ENCODE results near the gene PRM2. TPM values are rescaled to one million over a fixed set of nuclear protein-coding genes. Genes with fewer than 3 reads are reported as not detected.
"Not testable (repeated sequence)": the region's sequence is repeated elsewhere in the genome, so short reads cannot be mapped to it uniquely, and the experiment has no call there.

PRM2 gene
- polyA plus RNA-seq, 5 donors: not detected

DNA sequence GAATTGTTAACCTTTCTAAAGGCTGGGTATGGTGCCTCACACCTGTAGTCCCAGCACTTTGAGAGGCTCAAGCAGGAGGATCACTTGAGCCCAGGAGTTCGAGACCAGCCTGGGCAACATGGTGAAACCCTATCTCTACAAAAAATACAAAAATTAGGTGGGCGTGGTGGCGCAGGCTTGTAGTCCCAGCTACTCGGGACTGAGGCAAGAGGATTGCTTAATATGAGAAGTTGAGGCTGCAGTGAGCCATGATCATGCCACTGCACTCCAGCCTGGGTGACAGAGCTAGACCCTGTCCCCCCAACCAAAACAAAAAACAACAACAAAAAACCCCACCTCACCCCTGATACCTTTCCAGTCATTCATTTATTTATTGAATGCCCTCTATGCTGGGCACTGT lies 13.4 kb upstream of the PRM2 start:
- not testable (repeated sequence) for DNase-seq

DNA sequence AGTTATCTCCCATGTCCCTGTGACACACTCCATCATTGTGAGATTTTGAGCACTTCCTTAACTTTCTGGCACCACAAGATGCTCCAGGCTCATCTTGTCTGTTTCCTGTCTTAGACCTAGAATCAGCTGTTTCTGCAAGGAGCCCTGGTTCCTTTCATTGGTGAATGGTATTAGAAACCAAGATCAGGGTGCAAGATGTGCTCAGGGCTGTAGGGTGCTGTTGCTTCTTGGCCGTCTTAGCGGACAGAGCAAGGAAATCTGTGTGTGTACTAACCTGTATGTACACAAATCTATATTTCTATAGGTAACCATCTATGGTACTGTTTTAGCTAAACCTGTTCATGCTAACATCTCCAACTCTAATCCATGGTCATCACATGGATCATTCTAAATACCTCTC lies 12.9 kb upstream of the PRM2 start:
- no peak for DNase-seq

DNA sequence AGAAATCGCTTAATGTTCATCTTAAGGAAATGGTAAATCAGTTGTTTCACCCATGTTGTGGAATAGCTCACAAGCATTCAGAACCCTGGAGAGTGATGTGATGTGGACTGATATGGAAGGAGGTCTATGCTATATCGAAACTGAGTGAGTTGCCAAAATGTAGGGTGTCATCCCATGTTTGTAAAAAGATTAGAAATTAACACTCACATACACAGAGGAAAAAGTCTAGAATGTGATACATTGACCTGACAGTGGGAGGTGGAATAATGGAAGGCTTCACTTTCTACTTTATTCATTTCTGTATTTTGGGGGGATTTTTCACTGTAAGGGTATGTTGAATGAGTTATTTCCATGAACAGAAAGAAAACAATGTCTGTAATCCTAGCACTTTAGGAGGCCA lies 9.6 kb upstream of the PRM2 start:
- no peak for DNase-seq

DNA sequence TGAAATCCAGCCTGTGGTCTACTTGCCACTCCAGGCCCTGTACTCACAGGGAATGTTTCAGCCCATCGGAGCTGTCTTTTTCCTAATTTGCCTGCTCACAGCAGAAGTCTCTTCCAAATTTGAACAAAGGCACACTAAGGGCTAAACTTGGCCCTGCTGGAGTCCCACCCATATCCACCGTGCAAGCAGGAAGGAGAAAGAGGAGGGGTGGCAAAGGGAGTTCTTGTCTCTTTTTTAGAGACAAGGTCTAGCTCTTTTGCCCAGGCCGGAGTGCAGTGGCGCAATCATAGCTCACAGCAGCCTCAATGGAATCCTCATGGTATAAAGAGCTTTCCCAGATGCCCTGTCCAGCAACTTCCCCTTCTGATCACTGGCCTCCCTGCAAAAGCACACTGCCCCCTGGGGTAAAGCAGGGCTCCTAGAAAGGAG lies 7.6 kb upstream of the PRM2 start:
- DNase-seq: no peak

DNA sequence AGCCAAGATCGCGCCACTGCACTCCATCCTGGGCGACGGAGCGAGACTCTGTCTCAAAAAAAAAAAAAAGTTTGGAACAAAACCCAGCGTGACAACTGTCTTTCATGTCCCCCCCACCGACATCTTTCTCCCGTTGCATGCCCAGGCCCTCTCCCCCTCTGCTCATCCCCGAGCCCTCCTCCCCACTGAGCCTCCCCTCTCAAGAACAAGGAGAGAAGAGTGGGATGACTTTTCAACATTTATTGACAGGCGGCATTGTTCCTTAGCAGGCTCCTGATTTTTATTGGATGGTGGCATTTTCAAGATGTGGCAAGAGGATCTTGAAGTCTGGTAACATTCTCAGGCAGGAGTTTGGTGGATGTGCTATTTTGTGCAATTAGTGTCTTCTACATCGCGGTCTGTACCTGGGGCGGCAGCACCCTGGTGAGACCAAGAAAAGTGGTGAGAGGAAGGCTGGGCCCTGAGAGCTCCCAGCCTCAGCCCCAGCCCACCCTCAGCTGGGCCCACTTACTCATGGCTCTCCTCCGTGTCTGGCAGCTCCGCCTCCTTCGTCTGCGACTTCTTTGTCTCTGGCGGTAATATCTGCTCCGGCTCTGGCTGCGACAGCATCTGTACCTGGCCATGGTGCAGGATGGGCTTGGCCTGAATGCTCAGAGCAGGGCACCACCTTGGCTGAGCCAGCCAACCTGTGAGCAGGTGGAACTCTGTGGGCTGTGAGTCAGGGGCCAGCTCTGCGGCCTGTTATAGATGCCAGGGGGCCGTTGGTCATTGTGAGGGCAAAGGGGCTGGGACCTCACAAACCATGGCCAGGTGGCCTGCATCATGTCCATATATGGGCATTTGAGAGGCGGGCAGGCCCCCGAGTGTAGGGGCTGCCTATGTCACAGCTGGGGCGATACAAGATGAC lies 4.6 kb upstream of the PRM2 start, which contains the start of gene PRM1:
PRM1 (minus strand) TSS at position 715 of the 907 bp plus-strand sequence; CDS start at position 623, 92 bp downstream.
- no peak for DNase-seq

DNA sequence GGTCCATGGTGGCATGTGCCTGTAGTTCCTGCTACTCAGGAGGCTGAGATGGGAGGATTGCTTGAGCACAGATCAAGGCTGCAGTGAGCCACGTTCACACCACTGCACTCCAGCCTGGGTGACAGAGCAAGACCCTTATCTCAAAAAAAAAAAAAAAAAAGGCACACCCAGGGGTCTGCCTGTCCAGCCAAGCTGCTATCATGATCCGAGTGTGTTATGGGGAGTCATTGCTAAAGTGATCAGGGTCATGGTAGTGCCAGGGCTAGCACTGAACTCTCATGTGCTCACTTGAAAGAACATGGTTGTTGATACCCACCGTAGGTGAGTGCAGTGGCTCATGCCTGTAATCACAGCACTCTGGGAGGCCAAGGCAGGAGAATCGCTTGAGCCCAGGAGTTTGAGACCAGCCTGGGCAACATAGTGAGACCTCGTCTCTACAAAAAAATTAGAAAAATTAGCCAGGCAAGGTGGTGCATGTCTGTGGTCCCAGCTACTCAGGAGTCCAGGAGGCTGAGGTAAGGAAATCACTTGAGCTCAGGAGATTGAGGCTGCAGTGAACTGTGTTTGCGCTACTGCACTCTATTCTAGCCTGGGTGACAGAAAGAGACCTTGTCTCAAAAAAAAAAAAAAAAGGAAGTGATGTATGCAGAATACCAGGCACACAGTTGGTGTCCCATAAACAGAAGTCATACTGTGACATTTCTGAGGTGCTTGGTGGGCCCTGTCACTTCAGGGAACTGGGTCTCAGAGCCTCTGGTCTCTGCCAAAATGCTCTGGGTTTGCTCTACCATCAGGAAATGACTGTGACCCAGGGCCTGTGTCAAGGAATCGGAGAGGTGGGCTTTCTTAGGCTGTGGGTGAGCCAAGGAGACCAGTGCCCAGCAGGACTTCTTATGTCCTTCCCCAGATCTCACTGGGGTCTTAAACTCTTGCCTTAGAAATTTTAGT lies 2.7 kb upstream of the PRM2 start:
- DNase-seq: no peak

DNA sequence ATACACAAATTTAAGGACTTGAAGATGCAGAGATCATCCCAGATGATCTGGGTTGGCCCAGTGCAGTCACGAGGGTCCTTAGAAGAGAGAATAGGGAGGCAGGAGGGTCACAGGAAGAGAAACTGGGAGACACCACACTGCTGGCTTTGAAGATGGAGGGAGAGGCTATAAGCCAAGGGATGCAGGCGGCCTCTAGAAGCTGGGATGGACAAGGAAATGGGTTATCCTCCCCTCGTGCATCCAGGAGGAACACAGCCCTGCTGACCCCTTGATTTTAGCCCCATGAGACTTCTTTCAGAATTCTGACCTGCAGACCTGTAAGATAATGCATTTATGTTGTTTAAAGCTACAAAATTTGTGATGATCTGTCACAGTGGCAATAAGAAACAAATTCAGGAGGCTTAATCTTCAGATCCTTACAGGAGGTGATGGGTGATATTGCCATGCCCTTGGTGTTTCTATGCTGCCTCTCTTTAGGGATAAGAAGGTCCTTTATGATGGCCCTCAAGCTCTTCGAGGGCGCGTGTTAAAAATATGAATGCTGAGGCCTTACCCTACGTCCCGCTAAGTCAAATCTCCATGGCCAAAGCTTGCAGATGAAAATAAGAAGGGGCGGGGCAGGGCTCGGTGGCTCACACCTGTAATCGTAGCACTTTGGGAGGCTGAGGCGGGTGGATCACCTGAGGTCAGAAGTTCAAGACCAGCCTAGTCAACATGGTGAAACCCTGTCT lies 1.5 kb upstream of the PRM2 start:
- no peak for DNase-seq

DNA sequence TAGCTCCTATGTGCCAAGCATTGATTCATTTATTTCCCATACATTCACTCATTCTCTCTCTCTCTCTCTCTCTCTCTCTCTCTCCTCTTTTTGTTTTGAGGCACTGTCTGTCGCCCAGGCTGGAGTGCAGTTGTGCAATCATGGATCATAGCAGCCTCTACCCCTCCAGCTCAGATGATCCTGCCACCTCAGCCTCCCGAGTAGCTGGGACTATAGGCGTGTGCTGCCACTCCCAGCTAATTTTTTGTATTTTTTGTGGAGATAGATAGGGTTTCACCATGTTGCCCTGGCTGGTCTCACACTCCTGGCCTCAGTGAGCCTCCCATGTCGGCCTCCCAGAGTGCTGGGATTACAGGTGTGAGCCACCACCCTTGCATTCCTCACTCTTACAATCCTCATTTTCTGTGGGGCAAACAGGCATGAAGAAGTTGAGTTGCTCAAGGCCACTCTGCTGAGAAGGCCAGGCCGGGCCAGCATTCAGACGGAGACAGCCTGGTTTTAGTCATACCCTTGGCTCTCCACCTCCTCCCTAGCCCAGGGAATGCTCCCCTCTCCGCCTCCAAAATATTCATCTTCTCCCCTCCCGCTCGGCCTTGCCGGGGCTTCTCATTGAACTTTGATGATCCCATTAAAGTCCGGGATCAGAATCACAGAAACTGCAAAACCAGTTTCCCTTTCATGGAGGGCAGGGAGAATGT lies 765 bp upstream of the PRM2 start:
- DNase-seq: no peak

DNA sequence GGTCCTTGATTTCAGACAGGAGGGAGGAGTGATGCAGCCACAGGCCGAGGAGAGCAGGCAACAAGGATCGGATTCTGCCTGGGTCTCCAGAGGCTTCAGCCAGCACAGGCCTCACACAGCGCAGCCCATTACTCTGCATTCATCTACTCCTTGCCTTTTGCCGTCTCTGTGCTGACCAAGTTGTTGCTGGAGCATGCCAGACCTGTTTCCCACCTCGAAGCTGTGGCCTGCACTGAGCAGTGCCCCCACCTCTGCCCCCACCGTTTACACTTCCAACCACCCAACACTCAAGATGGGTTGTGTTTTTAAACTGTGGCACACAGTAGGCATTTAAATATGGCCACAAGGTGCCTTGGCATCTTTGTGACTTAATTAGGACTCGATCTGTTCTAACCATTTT lies 1.3 kb downstream of the PRM2 start:
- no peak for DNase-seq

DNA sequence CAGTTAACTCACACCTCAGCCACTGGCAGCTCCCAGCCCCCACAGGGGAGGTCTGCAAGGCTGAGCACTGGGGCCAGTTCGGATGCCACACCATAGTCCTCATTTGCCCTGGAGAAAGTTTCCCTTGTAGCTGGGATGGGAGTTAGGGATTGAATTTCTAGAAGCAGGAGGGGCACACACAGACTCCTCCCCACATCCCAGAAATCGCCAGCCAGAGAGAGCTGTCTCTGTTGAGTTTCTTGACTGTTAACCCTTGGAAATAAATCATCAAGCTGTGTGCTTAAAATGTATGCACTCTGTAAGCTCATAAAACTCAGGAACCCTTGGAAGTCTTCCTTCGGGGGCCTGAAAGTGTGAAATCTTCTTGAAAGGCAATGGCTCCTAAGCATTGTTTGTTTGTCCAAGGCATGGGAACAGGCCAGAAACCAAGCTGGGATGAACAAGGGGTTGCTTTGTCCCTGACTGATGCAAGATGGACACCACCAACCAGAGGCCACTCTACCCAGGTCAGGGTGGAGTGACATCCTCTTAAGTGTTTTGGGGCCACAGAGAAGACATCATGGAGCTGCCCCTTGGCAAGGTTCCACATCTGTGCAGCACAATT lies 2.5 kb downstream of the PRM2 start:
- DNase-seq: no peak

DNA sequence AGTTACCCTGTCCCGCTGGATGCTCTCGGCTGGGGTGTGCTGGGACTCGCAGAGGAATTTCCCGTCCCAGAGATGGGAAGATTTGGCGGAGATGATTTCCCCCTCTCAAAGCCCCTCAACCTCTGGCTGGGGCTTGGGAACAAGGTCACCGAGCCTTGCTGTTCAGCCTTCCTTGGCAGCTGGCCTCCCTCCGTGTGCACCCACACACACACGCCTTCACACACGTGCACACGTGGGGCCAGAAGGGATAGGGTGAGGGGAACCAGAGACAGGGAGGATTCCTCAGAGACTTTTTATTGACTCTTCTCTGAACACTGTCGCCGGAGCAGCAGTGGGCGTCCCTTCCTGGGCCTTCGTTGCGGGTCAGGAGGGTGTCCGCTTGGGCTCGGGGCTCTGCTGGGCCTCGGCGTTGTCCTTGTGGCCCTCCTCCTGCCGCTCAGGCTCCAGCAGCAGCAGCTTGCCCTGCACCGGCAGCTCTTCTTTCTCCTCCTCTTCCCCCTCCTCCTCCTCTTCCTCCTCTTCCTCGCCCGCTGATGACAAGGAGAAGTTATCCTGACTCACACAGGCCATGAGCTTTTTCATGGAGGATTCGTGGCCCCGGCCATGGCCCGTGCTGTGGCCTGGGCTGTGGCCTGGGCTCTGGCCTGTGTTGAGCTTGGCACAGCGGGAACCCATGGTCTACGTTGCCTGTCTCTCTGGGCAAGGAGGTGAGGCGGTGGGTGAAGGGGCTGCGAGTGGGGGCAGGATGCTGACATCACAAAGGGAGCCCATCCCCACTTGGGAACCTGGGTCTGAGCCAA lies 3.2 kb downstream of the PRM2 start, which contains the start of gene PRM3:
PRM3 (minus strand) TSS at position 709 of the 800 bp plus-strand sequence; CDS start at position 675, 34 bp downstream.
- DNase-seq: no peak

DNA sequence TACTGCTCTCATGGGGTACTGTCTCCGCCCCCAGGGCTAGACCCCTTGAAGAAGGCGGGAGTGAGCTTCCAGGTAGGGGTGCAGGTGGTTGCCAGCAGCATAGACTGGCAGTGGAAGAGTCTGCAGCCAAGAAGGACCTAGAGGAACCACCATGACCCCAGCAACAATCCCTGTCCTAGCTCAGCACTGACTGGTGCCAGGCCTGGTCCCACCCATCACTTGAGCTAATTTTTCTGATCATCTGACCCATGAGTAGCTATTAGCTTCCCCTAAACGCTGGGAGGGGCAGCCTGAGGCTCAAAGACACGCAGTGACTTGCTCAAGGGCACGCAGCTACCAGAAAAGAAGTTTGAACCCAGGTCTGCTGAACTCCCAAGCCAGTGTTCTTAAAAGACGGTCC lies 3.8 kb downstream of the PRM2 start:
- no peak for DNase-seq

DNA sequence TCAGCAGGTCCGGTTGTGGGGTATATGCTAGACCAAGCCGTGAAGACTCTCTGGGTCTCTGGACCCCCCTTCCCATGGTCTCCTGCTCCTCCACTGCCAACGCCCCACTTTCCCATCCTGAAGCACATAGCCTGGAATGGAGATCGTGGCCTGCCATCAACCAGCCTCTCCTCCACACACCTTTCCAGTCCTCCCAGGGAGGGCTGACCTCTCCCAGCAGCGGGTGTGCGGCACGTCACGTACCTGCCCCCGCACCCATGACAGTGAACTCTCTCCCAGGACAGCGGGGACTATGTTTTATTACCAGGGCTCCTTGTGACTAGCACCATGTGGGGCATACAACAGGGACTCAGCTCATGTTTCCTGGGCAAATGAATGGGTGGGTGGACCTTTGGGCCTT lies 4.7 kb downstream of the PRM2 start:
- DNase-seq: no peak

DNA sequence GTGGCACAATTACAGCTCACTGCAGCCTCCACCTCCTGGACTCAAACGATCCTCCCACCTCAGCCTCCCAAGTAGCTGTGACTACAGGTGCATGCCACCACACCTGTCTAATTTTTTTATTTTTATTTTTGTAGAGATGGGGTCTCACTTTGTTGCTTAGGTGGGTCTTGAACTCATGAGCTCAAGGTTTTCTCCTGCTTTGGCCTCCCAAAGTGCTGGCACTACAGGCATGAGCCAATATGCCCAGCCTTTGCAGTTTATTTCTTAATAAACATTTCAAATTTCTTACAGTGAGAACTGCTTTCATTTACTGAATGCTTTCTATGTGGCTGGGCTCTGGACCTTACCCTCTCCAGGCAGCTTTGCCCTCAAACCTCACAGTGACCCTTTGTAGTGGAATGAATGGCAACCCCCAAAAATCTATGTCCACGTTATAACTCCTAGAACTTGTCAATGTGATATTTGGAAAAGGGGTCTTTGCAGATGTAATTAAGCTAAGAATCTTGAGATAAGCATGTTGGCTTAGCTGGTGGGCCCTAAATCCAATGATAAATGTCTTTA lies 5.6 kb downstream of the PRM2 start:
- DNase-seq: no peak

DNA sequence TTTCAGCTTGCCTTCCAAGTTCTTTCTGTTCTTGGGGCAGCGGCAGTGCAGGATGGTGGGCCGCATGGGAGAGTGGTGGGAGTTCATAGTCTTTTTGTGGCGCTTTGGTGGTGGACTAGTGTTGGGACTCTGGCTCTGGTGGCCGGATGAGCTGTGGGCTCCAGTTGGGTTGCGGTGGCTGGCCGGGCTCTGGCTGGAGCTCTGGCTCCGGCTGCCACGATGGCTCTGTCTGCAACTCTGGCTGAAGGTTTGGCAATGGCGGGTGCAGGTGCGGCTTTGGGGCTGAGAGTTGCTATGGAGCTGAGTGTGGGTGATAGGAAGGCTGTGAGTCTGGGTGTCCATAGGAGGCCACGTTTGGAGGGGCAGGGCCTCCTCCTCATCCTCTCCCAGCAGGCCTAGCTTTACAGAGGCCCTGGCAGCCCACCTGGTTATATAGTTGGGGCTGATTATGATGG lies 7.3 kb downstream of the PRM2 start, which contains the start of gene TNP2:
TNP2 (minus strand) TSS at position 405 of the 455 bp plus-strand sequence; CDS start at position 342, 63 bp downstream.
- DNase-seq: no peak

DNA sequence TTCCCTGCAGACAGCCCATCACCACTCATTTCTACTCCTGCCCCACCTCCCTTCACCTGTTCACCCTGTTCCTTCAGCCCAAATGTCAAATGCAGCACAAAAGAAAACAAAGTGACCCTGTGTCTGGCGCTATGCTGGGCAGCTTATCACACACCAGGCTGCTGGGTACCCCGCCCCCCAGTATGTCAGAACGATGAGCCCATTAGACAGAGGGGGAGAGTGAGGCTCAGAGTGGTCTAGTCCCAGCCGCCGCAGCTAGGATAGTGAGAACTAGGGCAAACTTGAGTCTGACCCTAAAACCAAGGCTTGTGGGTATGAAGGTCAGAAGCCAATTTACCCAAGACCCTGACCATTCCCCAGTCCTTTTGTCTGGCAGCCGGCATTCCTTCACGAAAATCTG lies 11.2 kb downstream of the PRM2 start:
- DNase-seq: no peak

DNA sequence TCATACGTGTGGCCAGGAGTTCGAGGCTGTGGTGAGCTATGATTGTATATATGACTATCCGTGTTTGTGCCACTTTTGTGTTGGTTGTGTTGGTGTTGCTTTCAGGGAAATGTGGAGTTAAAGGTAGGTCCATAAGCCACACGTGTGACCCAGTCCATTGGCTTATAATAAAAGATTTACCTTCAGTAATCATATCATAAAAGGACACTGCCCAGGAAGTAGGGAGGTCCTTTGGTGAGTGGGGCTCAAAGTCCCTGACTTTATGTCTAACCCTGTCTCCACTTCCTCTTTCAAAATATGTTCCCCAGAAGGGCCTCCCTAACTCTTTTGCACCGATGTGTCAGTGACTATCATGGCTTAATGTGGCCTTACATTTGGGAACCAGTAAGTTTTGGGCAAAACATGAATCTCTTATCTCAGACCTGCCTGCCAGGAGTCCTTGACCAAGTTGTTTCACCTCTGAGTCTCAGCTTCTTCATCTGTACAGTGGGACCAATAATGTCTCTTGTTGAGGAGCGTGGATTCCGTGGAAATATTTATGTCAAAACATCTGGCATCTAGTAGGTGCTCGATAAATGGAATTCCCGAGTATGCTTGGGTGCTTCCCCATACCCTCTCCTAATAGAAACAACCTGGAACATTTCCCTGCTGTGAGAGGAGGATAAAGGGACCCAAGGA lies 12.0 kb downstream of the PRM2 start:
- DNase-seq: no peak

DNA sequence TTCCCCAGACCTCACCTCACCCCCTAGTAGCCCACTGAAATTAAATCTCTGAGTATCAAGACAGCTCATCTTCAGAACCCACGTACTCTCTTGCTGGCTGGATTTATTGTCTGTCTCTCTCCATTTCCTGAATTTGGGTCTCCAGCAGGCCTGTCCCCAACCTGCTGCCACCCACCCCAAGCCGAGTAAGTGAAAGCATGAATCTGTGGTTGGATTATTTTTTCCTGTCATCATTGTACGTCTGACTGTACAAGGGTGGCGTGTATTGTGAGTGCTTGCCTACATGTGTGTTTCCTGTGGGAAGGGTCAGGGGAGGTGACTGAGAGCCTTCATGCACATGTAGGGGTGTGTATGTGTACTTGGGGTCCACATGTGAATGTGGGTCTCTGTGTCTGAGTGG lies 12.5 kb downstream of the PRM2 start:
- no peak for DNase-seq

DNA sequence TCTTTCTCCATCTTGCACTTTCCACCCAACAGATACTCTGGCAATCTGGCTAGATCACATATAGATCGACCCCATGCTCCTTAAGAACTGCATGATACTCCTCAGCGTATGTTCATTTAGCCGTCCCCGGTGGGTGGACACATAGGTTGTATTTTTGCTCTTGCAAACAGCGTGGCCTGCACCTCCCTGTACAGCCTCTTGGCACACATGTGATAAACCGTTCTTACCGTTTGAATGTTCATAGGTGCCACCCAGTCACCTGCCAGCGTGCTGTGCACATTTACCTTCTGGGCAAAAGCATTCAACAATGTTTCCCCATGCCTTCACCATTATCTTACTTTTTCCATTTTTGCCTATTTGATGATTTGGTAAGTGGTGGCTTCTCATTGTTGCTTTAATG lies 13.4 kb downstream of the PRM2 start:
- no peak for DNase-seq
